ENCODE measurements around the gene SEC22A.

Gene SEC22A

DNA sequence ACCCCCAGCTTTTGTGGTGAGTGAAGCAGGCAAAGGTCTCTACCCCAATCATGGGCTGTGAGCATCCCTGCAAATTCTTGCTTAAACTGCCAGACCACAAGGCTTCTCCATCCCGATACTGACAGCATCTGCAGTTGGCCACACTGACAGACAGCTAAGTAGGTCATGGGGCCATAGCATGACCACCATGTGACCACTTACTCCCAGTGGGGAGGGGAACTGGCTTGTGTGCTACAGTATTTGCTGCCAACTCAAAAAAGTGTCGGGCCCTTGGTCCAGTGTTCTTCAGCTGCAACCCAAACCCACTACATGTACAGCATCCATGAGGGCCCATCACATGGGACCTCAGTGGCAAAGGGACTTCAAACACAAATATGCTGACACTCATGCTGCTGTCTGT lies 103.4 kb downstream of the SEC22A start:
- no peak for DNase-seq (ENCODE audit: low read depth in 3 of 3)

DNA sequence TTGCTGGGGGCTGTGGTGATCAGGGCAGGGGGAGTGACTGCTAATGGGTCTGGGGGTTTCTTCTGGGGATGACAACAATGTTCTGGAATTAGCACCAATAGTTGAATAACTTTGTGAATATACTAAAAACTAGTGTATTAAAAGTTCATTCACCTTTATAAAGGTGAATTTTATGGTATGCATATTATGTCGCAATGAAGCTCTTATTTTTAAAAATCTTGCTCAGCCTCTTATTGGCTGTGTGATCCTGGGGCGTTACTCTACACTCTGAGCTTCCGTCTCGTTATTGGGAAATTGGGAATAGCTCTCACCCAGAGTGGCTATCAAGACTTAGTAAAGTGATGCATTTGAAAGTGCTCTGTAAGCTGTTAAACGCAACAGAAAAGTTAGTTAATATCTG lies 105.3 kb downstream of the SEC22A start:
- DNase-seq (ENCODE audit: low read depth in 3 of 3), result no peak

DNA sequence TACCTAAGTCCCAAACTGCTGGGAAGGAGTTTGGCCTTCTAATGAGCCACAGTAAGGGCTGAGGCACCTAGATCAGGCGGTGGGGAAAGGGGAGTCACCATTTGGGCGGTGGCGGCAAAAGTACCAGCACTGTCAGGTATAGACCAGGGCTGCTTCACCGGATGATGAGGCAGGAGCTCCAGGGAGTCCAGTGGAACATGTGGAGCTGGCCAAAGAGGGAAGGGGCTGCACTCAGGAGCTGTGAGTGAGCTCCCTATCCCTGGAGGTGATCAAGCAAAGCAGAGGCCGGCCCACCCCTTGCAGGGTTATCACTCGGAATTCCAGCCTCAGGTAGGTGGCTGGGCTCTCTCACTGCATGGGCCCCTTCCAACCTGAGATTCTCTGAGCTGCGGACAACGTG lies 108.4 kb downstream of the SEC22A start:
- DNase-seq (ENCODE audit: low read depth in 3 of 3), result no peak

DNA sequence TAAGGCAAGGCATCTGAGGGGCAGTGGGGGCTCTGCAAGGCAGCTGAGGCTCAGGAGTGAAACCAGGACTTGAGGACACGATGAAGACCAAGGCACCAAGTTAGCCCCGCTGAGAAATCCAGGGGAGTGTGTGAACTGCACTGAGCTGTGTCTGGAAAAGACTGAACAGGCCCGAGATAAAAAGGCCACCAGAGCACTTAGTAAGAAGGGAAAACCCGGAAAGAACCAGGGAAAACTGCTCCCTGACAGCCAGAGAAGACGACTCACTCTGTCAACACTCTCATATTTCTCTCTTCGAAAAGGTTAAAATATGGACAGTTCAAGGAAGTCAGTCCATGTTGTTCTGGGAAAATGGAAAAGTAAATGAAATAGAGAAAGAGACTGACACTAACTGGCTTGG lies 109.0 kb downstream of the SEC22A start:
- no peak for DNase-seq (ENCODE audit: low read depth in 3 of 3)

DNA sequence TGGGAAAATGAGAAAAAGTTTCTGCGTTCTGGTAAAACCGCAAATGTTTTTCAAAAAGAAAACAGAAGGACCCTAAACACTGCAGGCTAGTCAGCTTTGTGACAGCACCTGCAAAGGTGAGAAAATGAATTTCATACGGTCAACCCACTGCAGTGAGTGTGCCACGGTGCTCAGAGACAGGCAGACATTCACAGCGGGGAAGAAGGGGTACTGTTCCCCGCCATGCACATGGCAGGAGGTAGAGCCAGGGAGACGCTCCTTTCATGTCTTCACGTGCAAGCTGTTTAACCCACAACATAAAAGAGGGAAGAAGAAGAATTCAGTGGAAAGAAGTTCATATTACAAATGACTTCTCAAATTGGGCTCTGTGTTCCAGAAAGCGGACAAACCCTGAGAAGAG lies 109.5 kb downstream of the SEC22A start:
- DNase-seq (ENCODE audit: low read depth in 3 of 3), result no peak

DNA sequence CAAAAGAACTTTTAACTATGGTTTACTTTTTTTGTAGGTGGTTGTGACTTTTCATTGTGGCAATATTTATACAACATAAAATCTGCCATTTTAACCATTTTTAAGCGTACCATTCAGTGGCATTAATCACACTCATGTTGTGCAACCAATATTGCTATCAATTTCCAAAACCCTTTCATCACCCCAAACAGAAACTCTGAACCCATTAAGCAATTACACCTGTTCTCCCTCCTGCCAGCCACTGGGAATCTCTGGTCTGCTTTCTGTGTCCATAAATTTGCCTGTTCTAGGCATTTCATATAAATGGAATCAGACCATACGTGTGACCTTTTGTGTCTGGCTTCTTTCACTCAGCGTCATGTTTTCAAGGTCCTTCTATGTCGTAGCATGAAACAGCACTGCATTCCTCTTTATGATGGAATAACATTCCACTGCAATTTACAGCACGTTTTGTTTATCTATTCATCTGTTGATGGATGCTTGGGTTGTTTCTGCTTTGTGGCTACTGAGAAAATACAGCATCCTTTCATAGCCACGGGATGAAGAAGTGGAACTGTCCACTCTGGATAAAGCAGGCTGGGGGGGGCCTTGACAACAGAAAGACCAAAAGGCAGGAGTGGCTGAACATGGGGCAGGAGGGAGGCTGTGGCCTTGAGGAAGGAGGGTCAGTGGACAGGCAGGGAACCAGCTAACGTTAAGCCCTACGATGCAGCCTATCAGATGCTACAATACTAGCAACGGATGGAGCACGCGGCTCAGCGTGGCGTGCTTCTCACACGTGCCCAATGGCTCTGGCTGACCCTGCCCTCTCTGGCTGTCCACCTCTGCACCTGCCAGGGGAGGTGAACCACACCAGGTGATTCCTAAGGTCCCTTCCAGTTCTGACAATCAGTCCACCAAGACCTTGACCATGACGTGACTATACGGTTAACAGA lies 110.9 kb downstream of the SEC22A start:
- DNase-seq (ENCODE audit: low read depth in 3 of 3), result no peak

DNA sequence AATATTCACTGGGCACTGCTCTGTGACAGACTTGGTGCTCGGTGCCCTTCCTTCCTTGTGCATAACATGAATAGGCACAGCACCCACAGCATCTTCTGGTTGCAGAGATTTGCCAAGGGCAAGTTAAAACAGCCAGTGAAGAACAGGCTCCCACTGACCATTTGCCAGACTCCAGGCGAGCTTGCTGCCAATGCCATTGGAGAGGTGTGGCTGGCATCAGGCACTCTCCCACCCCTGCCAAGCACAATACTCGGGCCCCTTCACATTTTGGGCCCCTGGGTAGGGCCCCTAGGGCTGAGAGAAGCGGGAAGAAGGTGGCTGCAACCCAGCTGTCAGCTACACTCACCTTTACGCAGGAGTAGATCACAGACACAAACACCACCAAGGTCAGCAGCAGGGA lies 112.1 kb downstream of the SEC22A start:
- DNase-seq (ENCODE audit: low read depth in 3 of 3), result no peak

DNA sequence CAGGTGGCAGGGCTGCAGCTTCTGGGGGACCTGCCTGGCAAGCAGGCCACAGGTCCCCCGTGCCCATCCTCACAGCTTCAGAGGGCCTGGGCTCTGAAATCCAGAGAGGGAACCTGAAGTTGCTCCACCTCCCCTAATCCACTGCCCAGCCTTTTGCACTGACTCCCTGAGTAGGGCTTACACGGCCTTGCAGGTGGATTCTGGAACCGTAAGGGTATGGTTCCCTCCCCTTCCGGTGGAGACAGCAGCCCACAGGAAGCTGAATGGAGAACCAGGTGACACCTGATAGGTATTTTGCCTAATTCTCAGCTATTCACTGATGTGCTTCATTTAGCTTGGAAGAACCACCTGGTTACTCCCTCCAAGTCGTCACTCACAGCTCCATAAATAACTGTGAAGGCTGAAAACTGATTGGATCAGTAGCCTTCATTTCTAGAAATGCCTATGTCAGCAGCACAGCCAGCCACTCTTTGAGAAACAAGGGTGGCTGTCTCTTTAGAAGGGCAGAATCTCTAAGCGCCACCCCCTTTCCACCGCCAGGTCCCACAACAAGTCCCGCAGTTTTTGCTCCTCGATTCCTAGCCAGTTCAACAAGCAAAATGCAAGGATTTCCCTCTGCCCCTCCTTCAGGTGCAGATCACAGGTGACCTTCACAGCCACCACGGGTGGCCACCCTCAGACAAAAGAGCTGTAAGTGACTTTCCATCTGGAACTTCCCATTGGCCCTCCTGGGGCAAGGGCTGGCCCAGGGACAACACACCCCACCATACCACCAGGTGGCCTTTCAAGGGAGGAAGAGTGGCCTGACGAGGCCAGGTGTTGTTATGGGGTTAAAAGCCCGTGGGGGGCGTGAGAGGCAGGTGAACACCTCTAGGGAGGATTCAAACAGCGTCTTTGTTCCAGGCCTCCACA lies 112.9 kb downstream of the SEC22A start:
- DNase-seq (ENCODE audit: low read depth in 3 of 3), result no peak

DNA sequence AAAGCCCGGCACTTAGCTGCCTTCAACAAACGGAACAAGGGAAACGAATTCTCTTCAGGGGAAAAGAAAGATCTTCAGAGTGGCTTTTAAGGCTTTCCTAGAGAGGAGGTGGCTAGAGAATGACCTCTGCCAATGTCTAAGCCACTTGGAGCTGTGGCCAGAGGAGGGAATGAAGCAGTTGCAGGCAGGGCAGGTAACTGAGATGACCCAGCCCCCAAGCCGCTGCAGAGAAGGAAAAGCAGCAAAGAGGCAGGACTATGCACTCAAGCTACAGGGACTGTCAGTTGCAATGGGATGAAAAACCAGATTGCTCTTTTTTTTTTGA lies 113.5 kb downstream of the SEC22A start:
- no peak for DNase-seq (ENCODE audit: low read depth in 3 of 3)

DNA sequence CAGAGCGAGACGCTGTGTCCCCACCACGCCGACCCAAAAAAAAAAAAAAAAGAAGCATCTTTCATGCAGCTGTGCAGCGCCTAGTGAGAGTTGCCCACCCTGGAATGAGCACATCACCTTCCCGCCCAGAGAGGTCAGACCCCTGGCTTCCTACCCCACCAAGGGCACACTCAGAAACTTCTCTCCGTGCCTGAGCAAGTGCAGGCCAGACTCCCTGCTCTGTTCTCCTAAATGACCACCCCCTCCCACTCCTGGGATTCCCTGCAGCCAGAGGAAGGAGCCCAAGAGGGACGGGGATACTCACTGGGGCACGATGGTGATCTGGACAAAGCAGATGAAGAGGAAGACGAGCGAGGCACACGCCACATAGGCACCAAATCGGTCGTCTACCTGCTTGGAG lies 116.0 kb downstream of the SEC22A start:
- DNase-seq (ENCODE audit: low read depth in 3 of 3), result no peak

DNA sequence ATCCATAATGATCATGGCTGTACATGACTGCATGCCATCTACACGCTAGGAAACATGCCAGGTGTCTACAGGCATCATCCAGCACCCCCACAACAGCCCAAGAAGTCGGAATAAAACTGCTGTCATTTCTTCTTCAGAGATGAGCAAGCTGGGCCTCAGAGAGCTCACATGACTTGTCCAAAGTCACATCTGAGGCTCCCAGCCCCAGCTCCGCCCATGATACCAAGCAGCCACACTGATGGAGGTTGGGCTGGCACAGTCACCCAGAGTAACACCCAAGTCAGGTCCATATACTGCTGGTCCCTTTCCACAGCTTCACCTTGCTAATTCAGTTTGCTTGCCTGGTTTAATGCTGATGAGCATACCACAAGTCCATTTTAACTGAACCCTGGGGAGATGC lies 116.6 kb downstream of the SEC22A start:
- DNase-seq (ENCODE audit: low read depth in 3 of 3), result no peak

DNA sequence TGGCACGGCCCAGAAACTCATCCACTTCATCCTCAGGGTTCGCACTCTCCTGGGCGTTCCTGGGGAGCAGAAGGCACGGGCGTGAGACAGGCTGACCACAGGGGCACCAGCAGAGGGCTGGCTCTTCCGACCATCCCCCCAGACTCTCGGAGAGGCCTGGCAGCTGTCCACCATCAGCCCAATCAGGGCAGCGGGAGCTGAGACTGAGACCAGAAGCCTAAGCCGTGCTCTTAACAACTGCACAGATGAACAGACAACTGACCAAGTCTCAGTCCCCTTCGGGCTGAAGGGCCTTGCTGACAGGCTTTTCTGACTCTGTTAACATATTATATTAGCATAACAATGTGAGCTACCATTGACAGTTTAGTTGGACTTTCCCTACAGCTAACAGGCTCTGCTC lies 118.0 kb downstream of the SEC22A start:
- no peak for DNase-seq (ENCODE audit: low read depth in 3 of 3)

DNA sequence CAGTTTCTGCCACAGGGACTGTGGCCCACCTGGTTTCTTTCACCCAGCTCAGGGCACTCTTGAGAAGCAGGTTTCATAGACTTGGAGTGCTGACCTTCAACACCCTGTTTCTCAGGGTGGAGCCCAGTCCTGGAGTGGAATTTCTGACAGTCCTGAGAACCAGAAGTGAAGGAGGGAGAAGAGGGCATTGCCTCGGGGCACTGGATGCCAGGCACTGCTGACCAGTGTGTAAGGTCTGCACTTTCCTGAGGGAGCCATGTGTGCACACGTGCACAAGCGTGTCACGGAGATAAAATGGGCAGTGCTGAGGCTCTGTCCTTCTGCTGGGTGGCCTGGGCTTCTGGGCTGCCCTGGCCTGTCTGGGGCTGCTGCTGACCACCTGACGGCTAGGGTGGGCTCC lies 118.5 kb downstream of the SEC22A start:
- no peak for DNase-seq (ENCODE audit: low read depth in 3 of 3)

DNA sequence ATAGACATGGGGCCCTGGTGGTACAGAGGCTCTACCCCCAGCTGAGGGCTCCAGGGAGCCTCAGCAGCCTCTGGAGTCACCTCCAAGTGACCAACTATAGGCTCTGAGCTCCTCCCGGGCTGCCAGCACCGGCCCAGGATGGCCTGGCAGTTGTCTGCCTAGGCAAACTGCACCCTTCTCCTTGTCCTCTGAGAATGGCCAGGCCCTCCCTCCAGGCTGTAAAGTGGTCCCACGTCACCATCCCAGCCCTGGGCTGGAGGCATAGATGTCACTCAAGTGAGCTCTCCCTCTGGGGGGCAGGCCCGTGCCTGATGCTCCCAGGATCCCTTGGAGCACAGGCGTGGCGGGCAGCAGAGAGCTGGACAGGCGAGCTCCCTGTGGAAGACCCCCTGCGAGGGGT lies 120.1 kb downstream of the SEC22A start:
- DNase-seq (ENCODE audit: low read depth in 3 of 3), result no peak

DNA sequence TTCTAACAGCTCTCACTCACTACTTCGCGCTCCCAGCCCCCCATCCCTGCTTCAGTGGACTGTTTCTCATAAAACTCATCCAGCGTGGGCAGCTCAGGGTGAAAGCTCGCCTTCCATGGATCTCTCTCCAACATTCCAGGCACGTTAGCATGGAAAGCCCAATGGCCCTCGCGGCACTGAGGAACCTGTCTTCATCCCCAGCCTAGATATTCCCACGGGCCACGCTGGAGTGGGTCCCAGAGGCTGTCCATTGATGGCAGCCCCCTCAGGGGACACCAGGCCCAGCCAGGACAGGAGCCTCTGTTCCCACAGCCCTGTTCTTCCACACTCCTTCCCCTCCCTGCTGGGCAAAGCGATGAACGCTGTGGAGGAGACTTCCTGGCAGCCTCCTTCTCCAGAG lies 121.1 kb downstream of the SEC22A start:
- no peak for DNase-seq (ENCODE audit: low read depth in 3 of 3)
